H1 (cell line): Measurements from ENCODE around the gene TSPAN4. TPM values are rescaled to one million over a fixed set of nuclear protein-coding genes. Genes with fewer than 3 reads are reported as not detected.

Source experiments
- CTCF ChIA-PET: fragments of 300-600 bp; sonication (Branson Sonifier 250); formaldehyde crosslinking; loops from one replicate; lab custom pipeline; 2021; ENCODE audit not compliant: partially characterized antibody; lab: Charles Lee
- POLR2A ChIA-PET: fragments of 300-600 bp; sonication (Branson Sonifier 250); formaldehyde crosslinking; loops from one replicate; lab custom pipeline; 2021; ENCODE audit warnings: inconsistent platforms; ENCODE audit not compliant: partially characterized antibody; lab: Charles Lee
- DNase-seq, 2 experiments: peaks; one replicate each; pipeline versions ENCODE4 v3.0.0 to v3.0.0-alpha.2; 2010 to 2022; ENCODE audit warnings: low spot score in 2 of 2, low read depth in 1 of 2, mixed read lengths in 1 of 2
- FAIRE-seq: peaks from 2 replicates; lab custom pipeline; 2011; peaks lifted over from hg19 to GRCh38; lab: Jason Lieb, UNC
- H2AFZ ChIP-seq: 2 replicates; pipeline ENCODE4 v1.8.1; 2012; ENCODE audit warnings: low read length, inconsistent platforms
- H2AK5ac ChIP-seq: 2 replicates; pipeline ENCODE4 v1.6.1; 2013; ENCODE audit warnings: low read depth, low read length
- H2BK120ac ChIP-seq: replicated peaks from 2 replicates; pipeline ENCODE3; 2013; ENCODE audit warnings: low read depth, low read length, inconsistent platforms
- H2BK12ac ChIP-seq: 2 replicates; pipeline ENCODE4 v1.6.1; 2013; ENCODE audit warnings: low read depth, low read length
- H2BK15ac ChIP-seq: 2 replicates; pipeline ENCODE4 v1.6.1; 2013; ENCODE audit warnings: low read length
- H2BK20ac ChIP-seq: 2 replicates; pipeline ENCODE4 v1.6.1; 2013; ENCODE audit warnings: low read length
- H2BK5ac ChIP-seq: 2 replicates; pipeline ENCODE4 v1.6.1; 2013; ENCODE audit warnings: low read depth, low read length
- H3K14ac ChIP-seq: 2 replicates; pipeline ENCODE4 v1.6.1; 2013; ENCODE audit warnings: inconsistent platforms; ENCODE audit not compliant: insufficient read length
- H3K18ac ChIP-seq: 2 replicates; pipeline ENCODE4 v1.6.1; 2013; ENCODE audit warnings: low read length; ENCODE audit errors: extremely low read depth
- H3K23ac ChIP-seq: 2 replicates; pipeline ENCODE4 v1.6.1; 2013; ENCODE audit warnings: inconsistent platforms; ENCODE audit not compliant: insufficient read length
- H3K23me2 ChIP-seq: 2 replicates; pipeline ENCODE4 v1.6.1; 2013; ENCODE audit warnings: low read depth, low read length
- H3K27ac ChIP-seq: 2 replicates; pipeline ENCODE4 v1.6.1; 2011; ENCODE audit warnings: low read depth, low read length, inconsistent platforms
- H3K27me3 ChIP-seq, 4 experiments: replicated peaks in 1 of 4; 1 replicate in 1 of 4; 2 replicates in 3 of 4; pipeline versions ENCODE4 v1.6.1 to v1.8.1; 2011 to 2013; ENCODE audit warnings: low read length in 3 of 4, mild to moderate bottlenecking in 3 of 4, inconsistent platforms in 2 of 4, mixed read lengths in 2 of 4, moderate library complexity in 1 of 4; ENCODE audit not compliant: control insufficient read depth in 3 of 4, insufficient read depth in 3 of 4; ENCODE audit errors: extremely low read depth in 1 of 4
- H3K36me3 ChIP-seq, 4 experiments: 2 replicates each; pipeline versions ENCODE4 v1.6.1 to v1.8.1; 2011 to 2013; ENCODE audit warnings: mild to moderate bottlenecking in 4 of 4, low read length in 3 of 4, moderate library complexity in 2 of 4, control low read depth in 1 of 4, inconsistent platforms in 1 of 4; ENCODE audit not compliant: insufficient read depth in 4 of 4, control insufficient read depth in 2 of 4
- H3K4ac ChIP-seq: replicated peaks from 2 replicates; pipeline ENCODE3; 2013; ENCODE audit warnings: low read length, low read depth, mixed read lengths, inconsistent platforms; ENCODE audit not compliant: insufficient read length
- H3K4me1 ChIP-seq, 4 experiments: replicated peaks in 1 of 4; 1 replicate in 1 of 4; 2 replicates in 3 of 4; pipeline versions ENCODE4 v1.6.1 to v1.8.1; 2011 to 2013; ENCODE audit warnings: low read length in 3 of 4, inconsistent platforms in 2 of 4, mixed read lengths in 1 of 4; ENCODE audit not compliant: insufficient read depth in 4 of 4, control insufficient read depth in 3 of 4
- H3K4me2 ChIP-seq, 2 experiments: 2 replicates each; pipeline versions ENCODE4 v1.6.1 to v1.8.1; 2011 to 2013; ENCODE audit warnings: low read depth in 2 of 2, low read length in 2 of 2, control low read depth in 1 of 2, inconsistent platforms in 1 of 2, mild to moderate bottlenecking in 1 of 2; ENCODE audit not compliant: insufficient read depth in 1 of 2
- H3K4me3 ChIP-seq, 4 experiments: fragments of 200-600, 300-600 bp in 1 of 4; sonication (generic), shearing (Covaris generic), sonication (Bioruptor Twin) in 1 of 4; 2 replicates each; pipeline versions ENCODE4 v1.5.1 to v1.8.1; 2011 to 2016; ENCODE audit warnings: low read length in 4 of 4, low read depth in 3 of 4, control low read depth in 2 of 4, inconsistent platforms in 2 of 4, mild to moderate bottlenecking in 2 of 4, mixed read lengths in 1 of 4, moderate library complexity in 1 of 4; ENCODE audit not compliant: insufficient read depth in 2 of 4; ENCODE audit errors: extremely low read depth in 1 of 4
- H3K56ac ChIP-seq: replicated peaks from 2 replicates; pipeline ENCODE3; 2013; ENCODE audit warnings: low read depth, mild to moderate bottlenecking, mixed read lengths, low read length, inconsistent platforms; ENCODE audit not compliant: insufficient read length
- H3K79me1 ChIP-seq: 2 replicates; pipeline ENCODE4 v1.6.1; 2013; ENCODE audit warnings: low read depth, low read length, control low read depth
- H3K79me2 ChIP-seq, 2 experiments: 2 replicates each; pipeline versions ENCODE4 v1.6.1 to v1.8.1; 2012 to 2013; ENCODE audit warnings: low read length in 2 of 2, mild to moderate bottlenecking in 2 of 2, inconsistent platforms in 1 of 2; ENCODE audit not compliant: insufficient read depth in 2 of 2, control insufficient read depth in 1 of 2
- H3K9ac ChIP-seq, 4 experiments: replicated peaks in 1 of 4; 1 replicate in 1 of 4; 2 replicates in 3 of 4; pipeline versions ENCODE4 v1.6.1 to v1.8.1; 2011 to 2013; ENCODE audit warnings: low read depth in 3 of 4, low read length in 3 of 4, control low read depth in 2 of 4, mild to moderate bottlenecking in 2 of 4, moderate library complexity in 2 of 4, inconsistent platforms in 1 of 4; ENCODE audit errors: extremely low read depth in 1 of 4
- H3K9me3 ChIP-seq, 2 experiments: 2 replicates each; pipeline versions ENCODE4 v1.6.1 to v1.8.1; 2012 to 2013; ENCODE audit warnings: mild to moderate bottlenecking in 2 of 2, moderate library complexity in 2 of 2, control low read depth in 1 of 2, inconsistent platforms in 1 of 2, low read depth in 1 of 2, low read length in 1 of 2, mixed read lengths in 1 of 2; ENCODE audit not compliant: insufficient read depth in 2 of 2
- H4K20me1 ChIP-seq, 2 experiments: replicated peaks in 1 of 2; 2 replicates each; pipeline versions ENCODE3 to v1.8.1; 2011 to 2013; ENCODE audit warnings: inconsistent platforms in 2 of 2, low read length in 2 of 2, mild to moderate bottlenecking in 1 of 2; ENCODE audit not compliant: insufficient read depth in 2 of 2, control insufficient read depth in 1 of 2
- H4K5ac ChIP-seq: 2 replicates; pipeline ENCODE4 v1.6.1; 2013; ENCODE audit warnings: low read length, low read depth, mixed read lengths, inconsistent platforms; ENCODE audit not compliant: insufficient read length
- H4K8ac ChIP-seq: 2 replicates; pipeline ENCODE4 v1.8.0; 2013; ENCODE audit warnings: mild to moderate bottlenecking, moderate library complexity, low read length, inconsistent platforms; ENCODE audit not compliant: insufficient read depth; ENCODE audit errors: extremely low read depth
- H4K91ac ChIP-seq: replicated peaks from 2 replicates; pipeline ENCODE3; 2013; ENCODE audit warnings: low read length, mixed read lengths, inconsistent platforms; ENCODE audit not compliant: insufficient read length
- BACH1 ChIP-seq: IDR thresholded peaks from 2 replicates; pipeline ENCODE4 v1.6.1; 2012; ENCODE audit warnings: low read length, improper control_type of control experiment
- HDAC2 ChIP-seq, 2 experiments: fragments of 300-600 bp in 1 of 2; sonication (generic) in 1 of 2; IDR thresholded peaks; 2 replicates each; pipeline ENCODE4 v1.6.1; 2011 to 2012; ENCODE audit warnings: low read depth in 2 of 2, low read length in 2 of 2, mild to moderate bottlenecking in 2 of 2, moderate library complexity in 2 of 2, borderline replicate concordance in 1 of 2, inconsistent platforms in 1 of 2
- JUND ChIP-seq: IDR thresholded peaks from 2 replicates; pipeline ENCODE4 v1.6.1; 2011; ENCODE audit warnings: mild to moderate bottlenecking, improper control_type of control experiment, low read length
- POLR2AphosphoS5 ChIP-seq: IDR thresholded peaks from 2 replicates; pipeline ENCODE4 v1.6.1; 2011; ENCODE audit warnings: low read depth, low read length
- POU5F1 ChIP-seq: IDR thresholded peaks from 2 replicates; pipeline ENCODE4 v1.6.1; 2011; ENCODE audit warnings: low read depth, mild to moderate bottlenecking, low read length, moderate library complexity
- SIX5 ChIP-seq: IDR thresholded peaks from 2 replicates; pipeline ENCODE4 v1.6.1; 2011; ENCODE audit warnings: mild to moderate bottlenecking, low read depth, low read length
- SP2 ChIP-seq: IDR thresholded peaks from 2 replicates; pipeline ENCODE4 v1.6.1; 2012; ENCODE audit warnings: mild to moderate bottlenecking, low read length, inconsistent platforms
- ZNF274 ChIP-seq: IDR thresholded peaks from 2 replicates; pipeline ENCODE4 v1.7.0; 2012; ENCODE audit warnings: low read length, borderline replicate concordance; ENCODE audit errors: extremely low read depth
- WGBS, 2 experiments: shearing (Covaris generic) in 1 of 2; methylation state at CpG; one replicate each; pipeline versions ENCODE4 v1.1.6 to v1.1.7; 2013 to 2015; ENCODE audit warnings: low lambda C conversion rate in 2 of 2, mixed read lengths in 2 of 2, inconsistent platforms in 1 of 2, low coverage in 1 of 2, missing lambda C conversion rate in 1 of 2; ENCODE audit not compliant: insufficient replicate concordance in 2 of 2, insufficient coverage in 1 of 2, insufficient read length in 1 of 2; ENCODE audit errors: extremely low coverage in 1 of 2, missing lambda C conversion rate in 1 of 2; 5-methylcytosine and 5-hydroxymethylcytosine counted together
- polyA plus RNA-seq, 7 experiments: library from polyadenylated mRNA; depleted of rRNA in 3 of 7; stranded (reverse) in 5 of 7; unstranded in 2 of 7; fragments of >200 nt in 5 of 7; fragments of 200-250 nt in 2 of 7; gene quantifications; 1 replicate in 5 of 7; 2 replicates in 1 of 7; 4 replicates in 1 of 7; pipeline versions ENCODE4 v1.2.1 to v1.2.3, GENCODE V29; 2011 to 2013; ENCODE audit warnings: missing spikeins in 2 of 7, mixed read lengths in 2 of 7
- total RNA-seq: library from RNA; stranded (reverse); fragmentation: NEBNext Ultra II Directional; extraction: Animal tissue kit (Norgen Biotek cat#: 25700); gene quantifications from 2 replicates; pipeline ENCODE4 v1.2.1, GENCODE V29; 2021

The TSPAN4 gene
- total and polyA plus RNA-seq, 2 of the 8 experiments (the other 6 are each of a cell fraction or from before 2014, with no cell fraction given), result 74.1 to 145 TPM

GRCh38 chr11:911031-911889 lies 68.6 kb downstream of the TSPAN4 start:
- peak overlapping the region; percentile 52 to 97 (median 74) for H3K4me3 ChIP-seq
- H3K79me1 ChIP-seq, result peaks cover 22% of the 10 kb centered on the region
- no peak overlapping the region for H3K23ac ChIP-seq
- H3K4ac ChIP-seq, result peak overlapping the region; percentile 17
- H4K20me1 ChIP-seq, result peaks cover 0 to 5% of the 10 kb centered on the region in 2 experiments
- H2AK5ac ChIP-seq, result no peak overlapping the region
- ChIA-PET CTCF (interaction anchor here (0.6 to 1.7 kb wide), 11 partner anchors 11 to 140 kb away, joined by 3 to 12 read pairs (median 4); no protein-coding TSS in a partner anchor), POLR2A (interaction anchor here (0.5 to 1.8 kb wide), 18 partner anchors 10 to 165 kb away, joined by 3 to 7 read pairs (median 3); partner anchors contain the start of gene TSPAN4)
- WGBS, 2 experiments, result 16% methylated on average over 53 of the region's 68 CpGs; no CpG with 5 or more reads in 1 of the 2 experiments
- DNase-seq, result no peak
- H3K27me3 ChIP-seq, result no peaks in the 10 kb centered on the region
- no peak for FAIRE-seq
- peak overlapping the region; percentile 50; the same call in 1 of the 2 replicates for H2BK15ac ChIP-seq
- H3K9me3 ChIP-seq, result no peaks in the 10 kb centered on the region
- peak overlapping the region; percentile 93 for H3K18ac ChIP-seq
- H2BK120ac ChIP-seq, result peak overlapping the region; percentile 54
- peak overlapping the region; percentile 87 for H3K56ac ChIP-seq
- no peak overlapping the region for H2AFZ ChIP-seq
- H3K36me3 ChIP-seq, result no peaks in the 10 kb centered on the region
- H4K5ac ChIP-seq, result peak overlapping the region; percentile 94
- H2BK5ac ChIP-seq, result peak overlapping the region; percentile 87; the same call in 1 of the 2 replicates
- H3K79me2 ChIP-seq, result peaks cover 0 to 35% of the 10 kb centered on the region in 2 experiments; a peak in 3 of 4 replicates
- peak overlapping the region; percentile 85; the same call in 1 of the 2 replicates for H3K27ac ChIP-seq
- H4K91ac ChIP-seq, result peak overlapping the region; percentile 63
- peak overlapping the region; percentile 75; the same call in 1 of the 2 replicates for H2BK12ac ChIP-seq
- no peak overlapping the region for H3K14ac ChIP-seq
- H4K8ac ChIP-seq, result peak overlapping the region; percentile 94
- peak overlapping the region; percentile 34 to 72 (median 62); a peak in 6 of 7 replicates for H3K9ac ChIP-seq
- H2BK20ac ChIP-seq, result 0 out of 2 replicates have a peak overlapping the region, but pooled peaks have one; percentile 23
- H3K23me2 ChIP-seq, result peaks cover 15% of the 10 kb centered on the region
- peaks cover 0 to 14% (median 6%) of the 10 kb centered on the region in 4 experiments; a peak in 6 of 7 replicates for H3K4me1 ChIP-seq
- peak overlapping the region; percentile 74 to 97 for H3K4me2 ChIP-seq
- TF ChIP-seq JUND, result 0 out of 2 replicates have a peak, but pooled peaks have one; percentile 55
- TF ChIP-seq HDAC2 (IDR thresholded peaks at IDR 0.05; ENCODE audit: borderline replicate concordance in 1 of 2, low read depth in 2 of 2, low read length in 2 of 2), result no peak
- TF ChIP-seq SIX5, result no peak
- TF ChIP-seq BACH1, result no peak
- no peak for TF ChIP-seq POU5F1
- TF ChIP-seq ZNF274, result no peak
- TF ChIP-seq SP2, result no peak
- 0 out of 2 replicates have a peak, but pooled peaks have one; percentile 40 for TF ChIP-seq POLR2AphosphoS5
